ENCODE data around the gene CMTM1. TPM values are rescaled to one million over a fixed set of nuclear protein-coding genes. Genes with fewer than 3 reads are reported as not detected.

The CMTM1 gene
- total and polyA plus RNA-seq, 2 experiments from 2014 or later, result 1.4 to 1.8 TPM

DNA sequence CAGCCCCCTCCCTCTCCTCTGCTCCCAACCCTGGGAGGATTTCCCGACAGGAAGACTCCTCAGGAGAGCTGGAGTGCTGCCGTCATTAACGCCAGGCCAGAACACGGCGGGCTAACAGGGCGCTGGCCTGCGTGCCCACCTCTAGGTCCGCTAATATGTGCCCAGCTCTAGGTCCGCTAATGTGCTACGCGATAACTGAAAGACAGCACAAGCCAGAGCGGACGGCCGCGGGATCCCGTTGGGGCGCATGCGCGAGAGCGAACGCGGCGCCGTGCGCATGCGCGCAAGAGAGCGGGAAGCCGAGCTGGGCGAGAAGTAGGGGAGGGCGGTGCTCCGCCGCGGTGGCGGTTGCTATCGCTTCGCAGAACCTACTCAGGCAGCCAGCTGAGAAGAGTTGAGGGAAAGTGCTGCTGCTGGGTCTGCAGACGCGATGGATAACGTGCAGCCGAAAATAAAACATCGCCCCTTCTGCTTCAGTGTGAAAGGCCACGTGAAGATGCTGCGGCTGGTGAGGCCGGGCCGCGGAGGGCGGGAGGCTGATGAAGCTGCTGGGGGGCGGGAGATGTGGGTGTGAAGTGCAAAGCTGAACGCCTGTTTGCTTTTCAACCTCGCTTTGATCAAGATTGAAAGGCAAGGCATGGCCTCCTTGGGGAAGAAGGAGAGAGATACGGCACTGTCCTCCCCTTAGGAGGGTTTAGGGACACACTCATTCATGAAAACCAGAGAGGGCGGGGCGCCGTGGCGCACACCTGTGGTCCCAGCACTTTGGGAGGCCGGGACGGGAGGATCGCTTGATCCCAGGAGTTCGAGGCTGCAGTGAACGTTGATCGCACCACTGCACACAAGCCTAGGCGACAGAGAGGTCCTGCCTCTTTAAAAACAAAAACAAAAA, 13.7 kb upstream of the CMTM1 start, which contains the start of gene CKLF:
Gene CKLF (plus strand): TSS at position 291 of the 892 bp plus-strand sequence. CDS start 140 bp downstream, at position 431.
- DNase-seq (ENCODE audit: low spot score), result peak; percentile 94
- peaks cover 21% of the 10 kb centered on the region for H3K4me1 ChIP-seq (ENCODE audit: insufficient read depth)
- TF ChIP-seq CTCF (IDR thresholded peaks at IDR 0.05; ENCODE audit: poor library complexity) (no peak), EZH2 (IDR thresholded peaks at IDR 0.05; ENCODE audit: borderline replicate concordance) (no peak), EZH2phosphoT487 (IDR thresholded peaks at IDR 0.05; ENCODE audit: low read depth, severe bottlenecking, unreplicated experiment) (no peak)

GRCh38 chr16:66553223-66553622, 13.0 kb upstream of the CMTM1 start:
- WGBS (ENCODE audit: low lambda C conversion rate, missing lambda C conversion rate), result 69% methylated on average over 8 of the region's 8 CpGs

More for the DNA sequence above, 13.7 kb upstream of the CMTM1 start, which contains the start of gene CKLF:
- Histone ChIP-seq H3K36me3 (replicated peaks; ENCODE audit: insufficient read depth, low read depth) (no peaks in the 10 kb centered on the region), H3K9me3 (ENCODE audit: low read depth) (no peaks in the 10 kb centered on the region), H4K20me1 (ENCODE audit: insufficient read depth, poor library complexity, severe bottlenecking) (no peaks in the 10 kb centered on the region), H2AFZ (peak within 1 kb of the TSS; percentile 87), H3K79me2 (peaks cover 38% of the 10 kb centered on the region), H3K9me2 (replicated peaks; ENCODE audit: insufficient read depth) (no peaks in the 10 kb centered on the region), H3K4me2 (peak within 1 kb of the TSS; percentile 80), H3K4me3 (peak within 1 kb of the TSS; percentile 31), H3K27ac (peak within 1 kb of the TSS; percentile 90), H3K27me3 (no peaks in the 10 kb centered on the region)
- WGBS (ENCODE audit: low lambda C conversion rate, missing lambda C conversion rate), result 25% methylated on average over 61 of the region's 63 CpGs

GRCh38 chr16:66554021-66554420, 12.2 kb upstream of the CMTM1 start:
- no peaks in the 10 kb centered on the region for H4K20me1 ChIP-seq (ENCODE audit: insufficient read depth, poor library complexity, severe bottlenecking)
- H3K36me3 ChIP-seq (replicated peaks; ENCODE audit: insufficient read depth, low read depth), result no peaks in the 10 kb centered on the region
- H3K4me2 ChIP-seq, result peak overlapping the region; percentile 80
- WGBS (ENCODE audit: low lambda C conversion rate, missing lambda C conversion rate), result 91% methylated on average over 3 of the region's 3 CpGs
- H3K27ac ChIP-seq, result no peak overlapping the region
- no peaks in the 10 kb centered on the region for H3K27me3 ChIP-seq
- TF ChIP-seq EZH2 (IDR thresholded peaks at IDR 0.05; ENCODE audit: borderline replicate concordance) (no peak), CTCF (IDR thresholded peaks at IDR 0.05; ENCODE audit: poor library complexity) (no peak), EZH2phosphoT487 (IDR thresholded peaks at IDR 0.05; ENCODE audit: low read depth, severe bottlenecking, unreplicated experiment) (no peak)
- no peak overlapping the region for H3K4me3 ChIP-seq
- peaks cover 19% of the 10 kb centered on the region for H3K4me1 ChIP-seq (ENCODE audit: insufficient read depth)
- H3K9me3 ChIP-seq (ENCODE audit: low read depth), result no peaks in the 10 kb centered on the region
- H3K9me2 ChIP-seq (replicated peaks; ENCODE audit: insufficient read depth), result no peaks in the 10 kb centered on the region
- H3K79me2 ChIP-seq, result peaks cover 35% of the 10 kb centered on the region
- H2AFZ ChIP-seq, result no peak overlapping the region
- no peak for DNase-seq (ENCODE audit: low spot score)

More at GRCh38 chr16:66553223-66553622, 13.0 kb upstream of the CMTM1 start:
- Histone ChIP-seq H3K79me2 (peaks cover 38% of the 10 kb centered on the region), H3K9me3 (ENCODE audit: low read depth) (no peaks in the 10 kb centered on the region), H3K4me2 (peak overlapping the region; percentile 80), H3K27ac (no peak overlapping the region), H3K9me2 (replicated peaks; ENCODE audit: insufficient read depth) (no peaks in the 10 kb centered on the region), H3K27me3 (no peaks in the 10 kb centered on the region), H3K4me3 (no peak overlapping the region), H4K20me1 (ENCODE audit: insufficient read depth, poor library complexity, severe bottlenecking) (no peaks in the 10 kb centered on the region), H3K36me3 (replicated peaks; ENCODE audit: insufficient read depth, low read depth) (no peaks in the 10 kb centered on the region), H2AFZ (no peak overlapping the region), H3K4me1 (ENCODE audit: insufficient read depth) (peaks cover 21% of the 10 kb centered on the region)
- DNase-seq (ENCODE audit: low spot score), result no peak
- TF ChIP-seq EZH2phosphoT487 (IDR thresholded peaks at IDR 0.05; ENCODE audit: low read depth, severe bottlenecking, unreplicated experiment), result no peak
- TF ChIP-seq EZH2 (IDR thresholded peaks at IDR 0.05; ENCODE audit: borderline replicate concordance), result no peak
- no peak for TF ChIP-seq CTCF (IDR thresholded peaks at IDR 0.05; ENCODE audit: poor library complexity)

Data from hepatocyte (in vitro differentiated cells).